ENCODE data around the gene EDC3. TPM values are rescaled to one million over a fixed set of nuclear protein-coding genes. Genes with fewer than 3 reads are reported as not detected.

Gene EDC3
- total RNA-seq, 1 experiment from 2014 or later, result 45.1 TPM

GRCh38 chr15:74709892-74710291 lies 14.1 kb upstream of the EDC3 start:
- RAD21 ChIA-PET (ENCODE audit: low non-redundant PET in 1 of 2, low total read pairs in 2 of 2, uncharacterized antibody in 2 of 2, unreplicated experiment in 2 of 2), result no interaction called here
- CTCF ChIA-PET, result no interaction called here

DNA sequence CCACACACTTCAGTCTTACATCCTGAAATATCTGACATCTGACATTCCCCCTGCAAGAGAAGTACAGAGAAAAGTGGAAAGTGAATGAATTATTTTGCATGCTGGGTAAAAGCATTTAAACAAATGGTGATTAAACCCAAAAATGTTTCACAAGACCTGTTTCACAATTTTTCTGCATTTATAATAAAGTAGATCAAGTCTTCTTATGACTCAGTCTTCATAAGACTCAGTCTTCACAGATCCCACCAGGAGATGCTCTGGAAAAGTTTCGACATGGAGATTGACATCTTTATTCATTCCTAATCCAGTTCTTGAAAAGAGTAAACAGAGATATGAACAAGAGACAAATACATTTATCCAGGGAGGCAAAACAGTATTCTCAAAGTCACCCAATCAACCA lies 13.2 kb upstream of the EDC3 start:
- POLR2A ChIA-PET, result no interaction called here
- no peaks in the 10 kb centered on the region for H4K20me1 ChIP-seq (ENCODE audit: insufficient read depth)

More at GRCh38 chr15:74709892-74710291, 14.1 kb upstream of the EDC3 start:
- no TSS peak for BruUV-seq (replicated peaks)
- TF ChIP-seq SP1 (IDR thresholded peaks at IDR 0.05; ENCODE audit: low read depth), result no peak
- no peak for TF ChIP-seq FOSL1 (IDR thresholded peaks at IDR 0.05; ENCODE audit: low read depth)
- no peak for TF ChIP-seq ELF1 (IDR thresholded peaks at IDR 0.05; ENCODE audit: borderline replicate concordance, low read depth)
- no peak for TF ChIP-seq ZNF274 (IDR thresholded peaks at IDR 0.05; ENCODE audit: low read depth, low read length)
- Histone ChIP-seq H3K4me2 (ENCODE audit: low read length) (no peak overlapping the region), H4K20me1 (ENCODE audit: insufficient read depth) (no peaks in the 10 kb centered on the region), H2AFZ (ENCODE audit: low read depth, low read length, poor library complexity, severe bottlenecking) (no peak overlapping the region), H3K9ac (ENCODE audit: low read length) (no peak overlapping the region), H3K9me2 (ENCODE audit: insufficient read depth) (no peaks in the 10 kb centered on the region), H3K27me3 (ENCODE audit: insufficient read depth, low read length) (no peaks in the 10 kb centered on the region), H3K27ac (ENCODE audit: low read depth, low read length) (no peak overlapping the region), H3K4me1 (ENCODE audit: control insufficient read depth in 1 of 2, insufficient read depth in 2 of 2, low read length in 2 of 2) (no peaks in the 10 kb centered on the region), H3K36me3 (ENCODE audit: control insufficient read depth in 1 of 2, insufficient read depth in 2 of 2, low read length in 2 of 2) (no peaks in the 10 kb centered on the region), H3K79me2 (ENCODE audit: insufficient read depth, low read length) (no peaks in the 10 kb centered on the region), H3K4me3 (replicated peaks in 1 of 2; ENCODE audit: low read depth in 1 of 2, low read length in 2 of 2) (no peak overlapping the region), H3K9me3 (ENCODE audit: control insufficient read depth in 1 of 2, insufficient read depth in 1 of 2, low read depth in 1 of 2, low read length in 2 of 2) (no peaks in the 10 kb centered on the region)
- DNase-seq (ENCODE audit: low read depth, low spot score), result no peak
- intact Hi-C loops (cut with micrococcal nuclease), result no loop called here
- no peak for ATAC-seq
- POLR2A ChIA-PET, result no interaction called here

More for the DNA sequence above, 13.2 kb upstream of the EDC3 start:
- BruUV-seq (replicated peaks), result no TSS peak
- ChIA-PET RAD21 (ENCODE audit: low non-redundant PET in 1 of 2, low total read pairs in 2 of 2, uncharacterized antibody in 2 of 2, unreplicated experiment in 2 of 2) (no interaction called here), CTCF (no interaction called here)
- ATAC-seq (no peak), DNase-seq (ENCODE audit: low read depth, low spot score) (no peak)
- Histone ChIP-seq H3K9ac (ENCODE audit: low read length) (no peak overlapping the region), H3K27ac (ENCODE audit: low read depth, low read length) (no peak overlapping the region), H3K9me3 (ENCODE audit: control insufficient read depth in 1 of 2, insufficient read depth in 1 of 2, low read depth in 1 of 2, low read length in 2 of 2) (no peaks in the 10 kb centered on the region), H3K4me1 (ENCODE audit: control insufficient read depth in 1 of 2, insufficient read depth in 2 of 2, low read length in 2 of 2) (no peaks in the 10 kb centered on the region), H2AFZ (ENCODE audit: low read depth, low read length, poor library complexity, severe bottlenecking) (no peak overlapping the region), H3K36me3 (ENCODE audit: control insufficient read depth in 1 of 2, insufficient read depth in 2 of 2, low read length in 2 of 2) (no peaks in the 10 kb centered on the region), H3K4me3 (replicated peaks in 1 of 2; ENCODE audit: low read depth in 1 of 2, low read length in 2 of 2) (no peak overlapping the region), H3K9me2 (ENCODE audit: insufficient read depth) (no peaks in the 10 kb centered on the region), H3K79me2 (ENCODE audit: insufficient read depth, low read length) (no peaks in the 10 kb centered on the region), H3K27me3 (ENCODE audit: insufficient read depth, low read length) (no peaks in the 10 kb centered on the region), H3K4me2 (ENCODE audit: low read length) (no peak overlapping the region)
- no peak for TF ChIP-seq POLR2AphosphoS5 (IDR thresholded peaks at IDR 0.05; ENCODE audit: low read depth, low read length)
- intact Hi-C loops (cut with micrococcal nuclease), result no loop called here
